Cortex of kidney (tissue), 1 donor: ENCODE results near the gene MMP17.

Source experiments
- DNase-seq: peaks from one replicate; lab custom pipeline; 2025; lab: John Stamatoyannopoulos, UW

Gene MMP17

DNA sequence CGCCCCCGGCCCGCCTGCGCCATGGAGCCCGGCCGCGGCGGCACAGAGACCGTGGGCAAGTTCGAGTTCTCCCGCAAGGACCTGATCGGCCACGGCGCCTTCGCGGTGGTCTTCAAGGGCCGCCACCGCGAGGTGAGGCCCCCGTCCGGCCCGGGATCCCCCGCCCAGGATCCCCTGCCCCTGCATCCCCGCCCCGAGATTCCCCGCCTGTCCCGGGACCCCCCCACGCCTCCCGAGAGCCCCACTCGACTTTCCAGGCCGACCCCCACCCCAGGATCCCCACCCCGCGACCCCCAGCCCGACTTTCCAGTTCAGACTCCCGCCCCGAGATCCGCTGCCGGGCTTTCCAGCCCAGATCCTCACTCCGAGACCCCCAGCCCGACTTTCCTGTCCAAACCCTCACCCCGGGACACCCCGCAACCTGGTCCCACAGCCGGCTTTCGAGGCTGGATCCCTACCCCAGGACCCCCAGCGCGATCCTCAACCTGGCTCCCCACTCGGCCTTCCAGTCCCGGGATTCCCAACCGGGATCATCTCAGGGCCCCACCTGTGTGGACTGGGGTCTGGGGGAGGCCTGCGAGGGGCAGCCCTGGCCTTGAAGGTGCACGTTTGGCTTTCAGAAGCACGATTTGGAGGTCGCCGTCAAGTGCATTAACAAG is 66.9 kb downstream of the MMP17 start:
- no peak for DNase-seq

- DNase-seq = no peak
Observed at GRCh38 chr12:131895640-131896079, 67.5 kb downstream of the MMP17 start.

DNA sequence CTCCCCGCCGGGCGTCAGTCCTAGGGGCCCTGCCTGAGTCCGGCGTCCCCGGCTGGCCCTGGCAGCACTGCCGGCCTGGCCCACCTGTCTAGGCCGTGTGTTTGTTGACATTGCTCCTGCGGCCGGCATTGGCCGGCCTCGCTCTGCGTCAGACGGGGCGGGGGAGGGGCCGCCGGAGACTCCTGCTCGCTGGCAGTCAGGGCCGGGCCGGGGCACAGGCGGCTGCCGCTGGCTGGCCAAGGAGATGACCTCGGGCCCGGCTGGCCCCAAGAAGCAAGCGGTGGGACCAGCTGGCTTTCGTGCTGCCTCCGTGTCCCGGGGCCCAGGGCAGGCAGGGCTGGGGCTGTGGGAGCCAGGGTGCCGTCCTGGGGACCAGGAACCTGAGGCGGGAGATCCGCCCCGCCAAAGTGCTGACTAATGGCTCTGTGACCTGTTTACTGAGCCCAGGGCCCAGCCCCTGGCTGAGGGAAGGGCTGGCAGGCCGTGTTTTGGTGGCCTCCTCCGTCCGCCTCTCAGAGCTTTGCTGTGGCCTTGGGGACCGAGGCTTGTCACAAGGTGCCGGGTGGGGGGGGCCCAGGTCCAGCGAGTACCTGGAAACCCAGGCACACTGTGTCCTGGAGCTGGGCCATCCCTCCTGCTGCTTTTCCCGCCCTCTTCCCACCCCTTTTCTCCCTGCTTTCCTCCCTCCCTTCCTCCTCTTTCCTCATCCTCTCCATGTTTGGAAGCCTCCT is 68.1 kb downstream of the MMP17 start:
- no peak for DNase-seq

GRCh38 chr12:131896811-131897270 is 68.6 kb downstream of the MMP17 start:
- no peak for DNase-seq

- DNase-seq = no peak
Observed at GRCh38 chr12:131897276-131897675, 69.1 kb downstream of the MMP17 start.

DNA sequence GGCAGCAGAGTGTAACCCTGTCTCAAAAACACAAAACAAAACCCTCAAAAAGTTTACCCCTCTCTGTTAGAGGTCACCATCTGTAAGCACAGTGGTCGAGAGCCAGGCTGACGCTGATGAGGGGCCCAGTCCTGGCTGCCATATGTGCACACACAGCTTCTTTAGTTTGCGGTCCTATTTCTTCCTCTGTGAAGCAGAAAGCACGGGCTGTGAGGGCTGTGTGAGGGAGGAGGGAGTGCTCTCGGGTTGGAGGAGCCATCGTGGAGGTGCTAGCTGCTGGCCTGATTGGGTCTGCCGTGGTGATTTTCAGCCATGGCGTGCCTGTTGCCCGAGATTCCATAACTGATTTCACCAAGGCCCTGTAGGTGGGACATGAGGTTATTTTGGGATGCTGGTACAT is 69.7 kb downstream of the MMP17 start:
- no peak for DNase-seq

DNA sequence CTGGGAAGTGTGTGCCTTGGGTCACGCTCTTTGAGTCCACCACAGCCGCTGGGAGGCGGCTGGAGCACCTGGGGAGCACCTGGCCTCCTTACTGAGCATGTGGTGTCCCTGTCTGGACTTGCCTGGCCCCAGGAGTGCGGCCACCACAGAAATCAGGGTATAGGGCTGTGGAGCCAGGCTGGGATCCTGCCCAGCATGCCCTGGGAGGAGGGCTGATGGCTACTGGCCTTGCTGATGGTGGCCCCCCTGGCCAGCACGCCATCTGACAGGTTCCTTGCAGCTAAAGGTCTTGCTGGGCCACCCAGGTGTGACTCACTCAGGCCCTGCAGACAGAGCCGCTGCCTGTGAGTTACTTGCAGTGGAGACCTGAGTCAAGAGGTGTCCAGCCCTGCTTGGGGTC is 72.2 kb downstream of the MMP17 start:
- DNase-seq = no peak
